ENCODE data around the gene B3GNT7. TPM values are rescaled to one million over a fixed set of nuclear protein-coding genes. Genes with fewer than 3 reads are reported as not detected.
"Not testable (repeated sequence)": the region's sequence is repeated elsewhere in the genome, so short reads cannot be mapped to it uniquely, and the experiment has no call there.

Gene B3GNT7, protein sequence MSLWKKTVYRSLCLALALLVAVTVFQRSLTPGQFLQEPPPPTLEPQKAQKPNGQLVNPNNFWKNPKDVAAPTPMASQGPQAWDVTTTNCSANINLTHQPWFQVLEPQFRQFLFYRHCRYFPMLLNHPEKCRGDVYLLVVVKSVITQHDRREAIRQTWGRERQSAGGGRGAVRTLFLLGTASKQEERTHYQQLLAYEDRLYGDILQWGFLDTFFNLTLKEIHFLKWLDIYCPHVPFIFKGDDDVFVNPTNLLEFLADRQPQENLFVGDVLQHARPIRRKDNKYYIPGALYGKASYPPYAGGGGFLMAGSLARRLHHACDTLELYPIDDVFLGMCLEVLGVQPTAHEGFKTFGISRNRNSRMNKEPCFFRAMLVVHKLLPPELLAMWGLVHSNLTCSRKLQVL
- total RNA-seq: not detected in 2 replicates

DNA sequence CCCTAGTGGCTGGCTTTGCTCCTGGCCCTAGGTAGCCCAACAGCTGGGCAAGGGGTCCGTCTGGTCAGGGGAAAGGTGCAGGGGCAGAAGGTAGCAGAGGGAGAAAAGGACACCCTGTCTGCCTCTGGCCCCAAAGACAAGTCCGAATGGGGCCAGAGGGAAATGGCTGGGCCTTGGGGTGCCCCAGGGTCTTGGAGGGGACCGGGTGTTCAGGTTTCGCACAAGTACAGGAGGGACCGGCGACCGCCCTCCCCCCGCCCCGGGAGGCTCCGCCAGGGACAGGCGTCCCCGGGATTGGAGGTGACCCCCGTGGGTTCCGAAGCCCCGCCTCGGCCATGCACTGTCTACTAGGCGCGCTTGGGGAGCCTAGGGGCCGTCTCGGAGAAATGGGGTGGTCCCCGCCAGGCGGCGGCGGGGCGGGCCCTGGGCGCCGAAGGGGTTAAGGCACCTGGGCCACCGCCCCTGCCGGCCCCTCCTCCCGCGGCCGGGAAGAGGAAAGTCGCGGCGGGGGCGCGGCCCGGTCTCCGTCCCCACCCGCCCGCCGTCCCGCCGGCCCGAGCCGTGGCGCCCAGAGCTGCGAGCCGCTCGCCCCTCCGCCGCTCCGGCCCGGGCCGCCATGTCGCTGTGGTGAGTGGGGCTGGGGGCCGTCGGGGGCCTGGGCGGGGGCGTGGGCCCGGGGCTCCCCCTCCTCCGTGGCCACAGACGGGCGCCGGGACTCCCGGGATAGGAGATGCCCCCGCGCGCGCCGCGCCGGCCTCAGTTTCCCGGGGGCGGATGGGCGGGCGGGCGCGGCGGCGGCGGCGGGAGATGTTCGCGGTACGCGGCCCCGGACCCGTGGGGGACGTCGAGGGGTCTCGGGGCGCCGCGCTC lies at the start of gene B3GNT7:
Gene B3GNT7, plus strand, starts transcription at position 523 of the 870 bp plus-strand sequence. Its CDS starts 94 bp downstream, at position 617.
- intact Hi-C loops (cut with micrococcal nuclease): no loop called here
- H3K9me3 Mint-ChIP-seq: no peaks in the 10 kb centered on the region
- H3K36me3 Mint-ChIP-seq (ENCODE audit: low read depth): no peaks in the 10 kb centered on the region
- H3K27me3 Mint-ChIP-seq: peaks cover 31% of the 10 kb centered on the region
- no peak within 1 kb of the TSS for H3K27ac Mint-ChIP-seq
- peaks cover 13% of the 10 kb centered on the region for H3K4me1 Mint-ChIP-seq
- H3K4me3 Mint-ChIP-seq: peak within 1 kb of the TSS; percentile 32
- no peak for DNase-seq

DNA sequence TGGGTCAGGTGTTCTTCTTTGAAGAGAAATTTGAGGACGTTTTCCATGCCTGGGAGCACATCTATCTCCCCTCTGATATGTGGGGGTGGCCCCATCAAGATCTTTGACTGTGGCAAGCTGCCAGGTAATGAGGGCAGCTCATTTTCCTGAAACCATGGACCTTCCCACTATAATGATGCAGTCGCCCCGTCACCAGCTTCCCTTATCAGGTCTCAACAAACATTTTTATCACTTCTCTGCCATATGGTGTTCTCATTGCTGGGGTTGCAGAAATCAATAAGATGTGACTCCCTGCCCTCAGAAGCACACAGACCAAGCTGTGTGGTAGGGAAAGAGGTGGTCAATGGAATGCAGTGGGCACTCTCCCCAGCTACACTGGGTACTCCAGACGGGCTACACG lies 48.4 kb upstream of the B3GNT7 start:
- Mint-ChIP-seq H3K36me3 (ENCODE audit: low read depth) (no peaks in the 10 kb centered on the region), H3K27me3 (peaks cover 26% of the 10 kb centered on the region), H3K4me3 (no peak overlapping the region), H3K4me1 (no peaks in the 10 kb centered on the region), H3K27ac (no peak overlapping the region), H3K9me3 (no peaks in the 10 kb centered on the region)
- no peak for DNase-seq
- intact Hi-C loops (cut with micrococcal nuclease): no loop called here

DNA sequence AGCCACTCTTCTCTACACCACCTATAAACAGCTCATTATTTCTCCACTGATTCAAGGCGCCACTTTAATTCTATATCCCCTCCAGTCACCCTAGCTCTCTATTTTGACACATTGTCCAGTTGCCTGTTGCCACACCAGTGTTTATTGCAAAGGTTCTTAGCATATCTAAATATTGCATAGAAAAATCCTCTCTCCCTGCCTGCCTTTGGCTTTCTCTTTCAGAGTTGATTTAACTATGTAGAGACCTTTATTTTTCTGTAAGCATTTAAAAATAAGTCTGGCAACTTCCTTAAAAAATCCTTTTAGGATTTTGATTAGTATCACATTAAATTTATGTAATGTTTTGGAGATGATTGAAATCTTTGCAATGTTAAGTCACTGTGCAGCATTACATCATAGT lies 47.9 kb upstream of the B3GNT7 start:
- Mint-ChIP-seq H3K4me3 (no peak overlapping the region), H3K4me1 (no peaks in the 10 kb centered on the region), H3K9me3 (no peaks in the 10 kb centered on the region), H3K27me3 (peaks cover 26% of the 10 kb centered on the region), H3K27ac (no peak overlapping the region), H3K36me3 (ENCODE audit: low read depth) (no peaks in the 10 kb centered on the region)
- intact Hi-C loops (cut with micrococcal nuclease): no loop called here
- DNase-seq: no peak

DNA sequence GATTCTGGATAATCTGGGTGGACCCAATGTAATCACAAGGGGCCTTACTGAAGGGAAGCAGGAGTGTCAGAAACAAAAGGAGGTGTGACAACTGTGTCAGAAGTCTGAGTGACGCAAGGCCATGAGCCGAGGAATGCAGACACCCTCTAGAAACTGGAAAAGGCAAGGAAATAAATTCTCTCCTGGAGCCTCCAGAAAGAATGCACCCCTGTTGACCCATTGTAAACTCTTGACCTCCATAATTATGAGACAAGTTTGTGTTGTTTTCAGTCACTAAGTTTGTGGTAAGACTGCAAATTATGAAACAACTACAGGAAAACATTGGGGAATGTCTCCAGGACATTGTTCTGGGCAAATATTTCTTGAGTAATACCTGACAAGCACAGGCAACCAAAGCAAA lies 47.3 kb upstream of the B3GNT7 start:
- intact Hi-C loops (cut with micrococcal nuclease): no loop called here
- Mint-ChIP-seq H3K4me1 (no peaks in the 10 kb centered on the region), H3K27ac (no peak overlapping the region), H3K36me3 (ENCODE audit: low read depth) (no peaks in the 10 kb centered on the region), H3K9me3 (no peaks in the 10 kb centered on the region), H3K4me3 (no peak overlapping the region), H3K27me3 (peaks cover 26% of the 10 kb centered on the region)
- DNase-seq: no peak

DNA sequence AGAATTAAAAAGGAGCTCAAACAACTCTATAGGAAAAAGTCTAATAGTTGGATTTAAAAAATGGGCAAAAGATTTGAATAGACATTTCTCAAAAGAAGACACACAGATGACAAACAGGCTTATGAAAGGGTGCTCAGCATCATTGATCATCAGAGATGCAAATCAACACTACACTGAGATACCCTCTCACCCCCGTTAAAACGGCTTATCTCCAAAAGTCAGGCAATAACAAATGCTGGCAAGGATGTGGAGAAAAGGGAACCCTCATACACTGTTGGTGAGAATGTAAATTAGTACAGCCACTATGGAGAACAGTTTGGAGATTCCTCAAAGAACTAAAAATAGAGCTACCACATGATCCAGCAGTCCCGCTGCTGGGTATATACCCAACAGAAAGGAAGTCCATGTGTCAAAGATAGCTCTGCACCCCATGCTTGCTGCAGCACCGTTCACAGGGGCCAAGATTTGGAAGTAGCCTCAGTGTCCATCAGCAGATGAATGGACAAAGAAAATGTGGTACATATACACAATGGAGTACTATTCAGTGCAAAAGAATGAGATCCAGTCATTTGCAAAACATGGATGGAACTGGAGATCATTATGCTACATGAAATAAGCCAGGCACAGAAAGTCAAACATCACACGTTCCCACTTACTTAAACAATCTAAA lies 46.7 kb upstream of the B3GNT7 start:
- Mint-ChIP-seq H3K36me3 (ENCODE audit: low read depth) (no peaks in the 10 kb centered on the region), H3K4me3 (no peak overlapping the region), H3K27me3 (peaks cover 26% of the 10 kb centered on the region), H3K9me3 (no peaks in the 10 kb centered on the region), H3K27ac (no peak overlapping the region), H3K4me1 (no peaks in the 10 kb centered on the region)
- intact Hi-C loops (cut with micrococcal nuclease): no loop called here
- no peak for DNase-seq

DNA sequence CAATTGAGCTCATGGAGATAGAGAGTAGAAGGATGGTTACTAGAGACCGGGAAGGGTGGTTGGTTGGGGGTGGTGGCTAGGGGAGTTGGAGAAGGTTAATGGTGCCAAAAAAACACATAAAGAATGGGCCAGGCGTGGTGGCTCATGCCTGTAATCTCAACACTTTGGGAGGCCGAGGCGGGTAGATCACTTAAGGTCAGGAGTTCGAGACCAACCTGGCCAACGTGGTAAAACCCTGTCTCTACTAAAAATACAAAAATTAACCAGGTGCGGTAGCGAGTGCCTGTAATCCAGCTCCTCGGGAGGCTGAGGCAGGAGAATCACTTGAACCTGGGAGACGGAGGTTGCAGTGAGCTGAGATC lies 46.2 kb upstream of the B3GNT7 start:
- H3K4me1 Mint-ChIP-seq; intact Hi-C loops (cut with micrococcal nuclease); DNase-seq; H3K4me3 Mint-ChIP-seq; H3K36me3 Mint-ChIP-seq (ENCODE audit: low read depth); H3K27ac Mint-ChIP-seq; H3K9me3 Mint-ChIP-seq: not testable (repeated sequence)
- peaks cover 24% of the 10 kb centered on the region for H3K27me3 Mint-ChIP-seq

DNA sequence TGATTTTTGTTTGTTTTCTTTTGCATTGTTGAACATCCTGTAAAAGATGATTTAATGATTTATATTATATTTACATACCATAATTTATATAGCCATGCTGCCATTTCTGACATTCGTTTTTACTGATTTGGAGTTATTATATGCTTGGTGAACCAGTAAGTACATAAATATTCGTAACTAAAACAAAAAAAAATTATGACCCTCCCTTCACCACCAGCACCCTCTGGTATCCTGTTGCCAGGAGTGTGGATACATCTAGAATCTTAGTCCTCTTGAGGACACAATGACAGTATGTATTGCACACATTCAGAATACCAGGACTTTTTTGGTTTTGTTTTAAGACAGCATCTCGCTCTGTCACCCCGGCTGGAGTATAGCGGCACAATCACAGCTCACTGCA lies 43.9 kb upstream of the B3GNT7 start:
- no peaks in the 10 kb centered on the region for H3K9me3 Mint-ChIP-seq
- H3K36me3 Mint-ChIP-seq (ENCODE audit: low read depth): no peaks in the 10 kb centered on the region
- no peak for DNase-seq
- intact Hi-C loops (cut with micrococcal nuclease): no loop called here
- H3K4me3 Mint-ChIP-seq: no peak overlapping the region
- peaks cover 15% of the 10 kb centered on the region for H3K27me3 Mint-ChIP-seq
- H3K4me1 Mint-ChIP-seq: no peaks in the 10 kb centered on the region
- no peak overlapping the region for H3K27ac Mint-ChIP-seq

DNA sequence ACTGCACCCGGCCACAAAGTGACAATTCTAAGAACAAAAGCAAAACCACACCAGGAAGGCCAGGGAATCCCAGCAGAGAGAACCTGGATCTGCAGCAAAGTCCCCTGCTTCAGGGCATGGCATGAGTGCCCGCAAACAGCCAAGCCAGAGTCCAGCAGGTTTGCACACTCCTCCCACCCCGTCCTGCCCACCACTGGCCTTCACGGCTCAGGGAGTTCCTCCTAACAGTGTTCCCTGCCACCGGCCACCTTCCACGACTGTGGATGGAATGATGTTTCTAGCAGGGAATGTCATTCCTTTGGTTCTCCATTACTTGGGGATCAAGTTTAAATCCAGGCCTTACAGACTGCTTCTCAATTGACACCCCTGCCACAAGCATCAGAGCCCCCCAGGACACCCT lies 42.0 kb upstream of the B3GNT7 start:
- Mint-ChIP-seq H3K27ac (no peak overlapping the region), H3K9me3 (no peaks in the 10 kb centered on the region)
- intact Hi-C loops (cut with micrococcal nuclease): no loop called here

DNA sequence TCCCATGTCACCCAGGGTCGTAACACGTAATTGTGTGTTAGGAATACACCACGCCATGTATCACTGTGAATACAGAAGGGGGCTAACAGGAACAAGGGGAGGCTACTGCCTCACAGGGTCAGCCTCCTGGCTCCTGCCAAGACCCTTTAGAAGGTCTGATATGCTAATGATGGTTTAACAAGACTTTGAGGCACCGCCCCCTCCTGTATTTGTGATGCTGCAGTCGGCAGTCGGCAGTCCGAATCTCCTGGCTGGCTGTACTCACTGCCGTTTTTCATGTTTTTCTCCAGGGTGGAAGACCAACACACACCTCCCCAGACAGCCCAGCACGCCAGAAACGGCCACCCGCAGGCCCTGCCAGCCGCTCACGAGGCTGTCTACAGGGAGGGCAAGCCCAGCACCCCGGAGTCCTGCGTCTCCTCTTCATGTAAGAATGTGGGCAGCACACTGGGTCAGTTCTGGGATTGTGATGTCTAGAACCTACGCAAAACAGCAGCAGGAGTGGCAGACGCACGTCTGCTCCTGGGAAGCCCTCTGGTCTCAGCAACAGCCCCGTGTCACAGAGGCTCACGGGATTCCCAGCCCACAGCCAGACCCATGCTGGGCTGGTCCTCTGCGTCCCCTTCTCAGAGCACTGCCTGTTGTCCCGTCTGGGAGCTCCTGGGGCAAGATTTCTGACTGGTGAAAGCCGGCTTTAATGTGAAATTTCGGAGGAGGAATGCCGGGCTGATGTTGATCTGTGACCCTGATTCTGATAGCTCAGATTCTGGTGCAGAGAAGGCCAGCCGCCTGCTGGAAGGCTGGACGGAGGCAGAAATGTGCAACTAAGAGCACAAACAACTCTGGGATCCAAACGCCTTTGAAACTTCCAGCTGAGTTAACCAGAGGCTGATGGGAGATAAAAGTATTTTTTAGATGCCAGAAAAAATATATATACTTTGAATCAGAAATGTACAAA lies 39.7 kb upstream of the B3GNT7 start:
- Mint-ChIP-seq H3K27me3 (no peaks in the 10 kb centered on the region), H3K36me3 (ENCODE audit: low read depth) (no peaks in the 10 kb centered on the region), H3K4me1 (no peaks in the 10 kb centered on the region), H3K4me3 (no peak overlapping the region), H3K9me3 (no peaks in the 10 kb centered on the region), H3K27ac (no peak overlapping the region)
- intact Hi-C loops (cut with micrococcal nuclease): no loop called here
- DNase-seq: no peak

More for the DNA sequence above, 42.0 kb upstream of the B3GNT7 start:
- no peak for DNase-seq
- Mint-ChIP-seq H3K36me3 (ENCODE audit: low read depth) (no peaks in the 10 kb centered on the region), H3K27me3 (peaks cover 5% of the 10 kb centered on the region), H3K4me3 (no peak overlapping the region), H3K4me1 (no peaks in the 10 kb centered on the region)

DNA sequence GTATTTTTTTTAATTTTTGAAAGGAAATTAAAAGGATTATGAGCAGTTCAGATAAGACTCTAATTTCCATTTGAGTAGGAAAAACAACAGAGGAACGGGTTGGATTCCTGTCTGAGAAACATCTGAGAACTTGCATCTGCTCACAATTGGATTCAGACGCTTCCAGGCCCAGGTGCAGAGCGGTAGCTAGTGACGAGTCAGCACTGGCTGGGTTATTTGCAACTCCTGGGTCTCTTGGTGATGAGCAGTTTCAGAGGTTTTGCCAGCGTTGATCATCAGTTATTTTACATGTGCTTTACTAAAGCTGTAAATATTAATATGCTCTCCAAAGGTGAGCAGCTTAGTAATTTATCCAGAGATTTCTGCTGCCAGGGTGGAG lies 39.1 kb upstream of the B3GNT7 start:
- H3K36me3 Mint-ChIP-seq (ENCODE audit: low read depth): no peaks in the 10 kb centered on the region
- no peak for DNase-seq
- H3K27ac Mint-ChIP-seq: no peak overlapping the region
- H3K9me3 Mint-ChIP-seq: no peaks in the 10 kb centered on the region
- H3K4me3 Mint-ChIP-seq: no peak overlapping the region
- H3K4me1 Mint-ChIP-seq: no peaks in the 10 kb centered on the region
- intact Hi-C loops (cut with micrococcal nuclease): no loop called here
- no peaks in the 10 kb centered on the region for H3K27me3 Mint-ChIP-seq

DNA sequence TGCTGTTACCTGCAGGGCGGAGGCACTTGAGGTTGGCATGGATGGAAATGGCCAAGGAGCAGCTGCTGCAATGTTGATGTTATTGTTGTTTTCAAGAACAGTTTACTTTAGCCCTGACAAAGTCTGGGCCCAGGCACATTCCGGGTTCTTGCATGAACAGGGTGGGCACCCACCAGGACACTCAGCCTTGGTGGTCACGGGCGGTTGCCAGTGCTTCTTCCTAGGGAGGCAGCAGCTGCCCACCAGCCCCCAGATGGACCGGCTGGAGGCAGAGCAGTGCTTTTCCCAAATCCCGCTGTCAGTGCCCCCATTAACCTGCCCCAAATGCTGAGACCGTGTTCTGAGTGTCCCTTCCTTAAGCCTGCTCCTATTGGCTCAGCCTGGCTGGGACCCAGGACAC lies 38.5 kb upstream of the B3GNT7 start:
- no peaks in the 10 kb centered on the region for H3K36me3 Mint-ChIP-seq (ENCODE audit: low read depth)
- DNase-seq: no peak
- no peaks in the 10 kb centered on the region for H3K27me3 Mint-ChIP-seq
- intact Hi-C loops (cut with micrococcal nuclease): no loop called here
- peaks cover 2% of the 10 kb centered on the region for H3K4me1 Mint-ChIP-seq
- H3K27ac Mint-ChIP-seq: no peak overlapping the region
- no peak overlapping the region for H3K4me3 Mint-ChIP-seq
- no peaks in the 10 kb centered on the region for H3K9me3 Mint-ChIP-seq

DNA sequence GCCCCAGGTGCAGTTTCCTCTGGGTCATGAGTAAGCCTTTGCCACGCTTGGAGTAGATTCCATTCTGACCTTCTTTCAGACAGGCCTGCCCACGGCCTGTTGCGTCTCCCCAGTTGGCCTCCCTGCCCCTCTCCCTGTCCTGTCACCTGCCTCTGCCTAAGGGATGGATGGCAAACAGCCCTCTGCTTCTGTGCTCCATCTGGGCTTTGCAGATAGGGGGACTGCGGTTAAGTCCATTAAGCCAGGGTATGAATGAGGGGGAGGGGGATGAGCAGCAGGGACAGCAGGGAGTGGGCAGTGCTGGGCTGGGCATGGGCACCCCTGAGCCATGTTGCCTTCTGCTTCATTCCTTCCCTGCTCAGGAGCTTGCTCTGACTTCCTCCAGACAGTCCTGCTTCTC lies 37.6 kb upstream of the B3GNT7 start:
- Mint-ChIP-seq H3K36me3 (ENCODE audit: low read depth) (no peaks in the 10 kb centered on the region), H3K4me1 (peaks cover 8% of the 10 kb centered on the region), H3K27ac (no peak overlapping the region), H3K9me3 (no peaks in the 10 kb centered on the region), H3K4me3 (no peak overlapping the region), H3K27me3 (peaks cover 2% of the 10 kb centered on the region)
- no peak for DNase-seq
- intact Hi-C loops (cut with micrococcal nuclease): no loop called here

DNA sequence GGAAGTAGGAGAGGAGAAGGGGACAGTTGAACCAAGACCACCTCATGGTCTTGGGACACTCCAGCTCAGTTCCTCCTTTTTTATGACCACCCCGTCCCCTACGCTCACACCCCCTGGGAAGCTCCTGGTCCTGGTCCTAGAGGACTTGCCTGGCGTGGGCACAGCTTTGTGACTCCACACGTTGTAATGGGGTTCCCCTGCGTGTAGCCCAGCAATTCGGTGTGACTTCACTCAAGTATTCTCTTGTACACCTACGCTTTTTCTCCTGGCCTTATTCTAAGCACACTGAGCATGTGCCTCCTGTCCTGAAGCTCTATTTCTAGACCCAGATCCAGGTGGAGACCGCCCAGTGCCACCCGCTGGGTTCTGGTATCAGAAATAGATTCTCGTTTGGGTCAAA lies 36.1 kb upstream of the B3GNT7 start:
- H3K27ac Mint-ChIP-seq: no peak overlapping the region
- no peak overlapping the region for H3K4me3 Mint-ChIP-seq
- H3K36me3 Mint-ChIP-seq (ENCODE audit: low read depth): no peaks in the 10 kb centered on the region
- peaks cover 9% of the 10 kb centered on the region for H3K4me1 Mint-ChIP-seq
- peaks cover 2% of the 10 kb centered on the region for H3K27me3 Mint-ChIP-seq
- intact Hi-C loops (cut with micrococcal nuclease): no loop called here
- H3K9me3 Mint-ChIP-seq: no peaks in the 10 kb centered on the region
- no peak for DNase-seq
